IPS-18c (cell line): ENCODE data around the gene STARD3NL.

ENCODE experiments used
- H3K4me3 ChIP-seq: 2 replicates; pipeline ENCODE4 v1.7.0; 2013; ENCODE audit warnings: low read depth, mild to moderate bottlenecking, low read length, moderate library complexity; ENCODE audit not compliant: insufficient read depth
- H3K9me3 ChIP-seq: one replicate; pipeline ENCODE4 v1.6.1; 2013; ENCODE audit warnings: mild to moderate bottlenecking, low read length, moderate library complexity; ENCODE audit not compliant: control insufficient read depth, insufficient read depth

STARD3NL gene

DNA sequence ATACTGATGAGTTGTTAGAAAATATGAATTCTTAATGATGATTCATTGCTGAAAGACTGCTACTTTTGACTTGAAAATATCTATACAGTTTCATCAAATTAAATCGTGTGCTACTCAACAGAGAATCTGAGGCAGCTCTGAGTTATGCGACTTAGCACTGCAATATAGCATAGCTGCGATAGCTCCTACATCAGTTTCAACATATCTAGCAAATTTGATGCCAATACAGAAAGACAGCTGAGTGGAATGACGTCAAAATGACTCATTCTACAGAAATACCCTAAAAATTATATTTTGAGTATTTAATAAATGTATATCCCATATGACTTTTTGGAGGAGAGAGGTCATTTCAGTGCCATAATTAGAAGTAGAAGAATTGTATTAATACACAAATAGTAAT lies 96.4 kb downstream of the STARD3NL start:
- Histone ChIP-seq H3K4me3 (no peak overlapping the region), H3K9me3 (no peaks in the 10 kb centered on the region)

DNA sequence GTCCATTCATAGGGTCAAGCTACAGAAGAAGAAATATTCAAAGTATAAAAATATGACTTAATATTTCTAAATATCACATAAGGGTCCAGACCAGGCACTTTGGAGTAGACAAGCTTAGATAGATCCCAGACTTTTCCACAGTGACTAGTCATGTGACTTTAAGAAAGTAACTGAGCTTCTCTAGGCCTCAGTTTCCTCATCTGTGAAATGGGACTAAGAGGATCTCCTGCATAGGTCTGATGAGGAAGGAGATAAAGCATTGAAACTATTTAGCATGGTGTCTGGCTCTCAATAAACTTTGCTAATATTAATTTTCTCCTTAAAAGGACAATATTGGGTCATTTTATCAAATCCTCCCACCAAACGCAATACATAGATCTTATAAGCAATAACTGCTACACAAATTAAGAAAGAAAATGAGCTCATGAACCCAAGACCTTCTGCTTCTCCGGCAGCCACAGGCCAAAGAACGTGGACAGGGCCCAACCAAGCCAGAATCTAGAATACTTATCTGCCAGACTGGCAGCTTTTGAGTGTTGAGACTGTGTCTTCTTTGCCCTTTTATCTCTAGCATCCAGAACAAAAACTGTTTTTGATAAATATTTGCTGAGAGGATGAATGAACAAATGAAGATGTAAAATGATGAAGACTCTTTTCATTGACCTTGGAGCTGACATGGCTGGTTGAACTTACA lies 97.0 kb downstream of the STARD3NL start:
- Histone ChIP-seq H3K4me3 (no peak overlapping the region), H3K9me3 (no peaks in the 10 kb centered on the region)

DNA sequence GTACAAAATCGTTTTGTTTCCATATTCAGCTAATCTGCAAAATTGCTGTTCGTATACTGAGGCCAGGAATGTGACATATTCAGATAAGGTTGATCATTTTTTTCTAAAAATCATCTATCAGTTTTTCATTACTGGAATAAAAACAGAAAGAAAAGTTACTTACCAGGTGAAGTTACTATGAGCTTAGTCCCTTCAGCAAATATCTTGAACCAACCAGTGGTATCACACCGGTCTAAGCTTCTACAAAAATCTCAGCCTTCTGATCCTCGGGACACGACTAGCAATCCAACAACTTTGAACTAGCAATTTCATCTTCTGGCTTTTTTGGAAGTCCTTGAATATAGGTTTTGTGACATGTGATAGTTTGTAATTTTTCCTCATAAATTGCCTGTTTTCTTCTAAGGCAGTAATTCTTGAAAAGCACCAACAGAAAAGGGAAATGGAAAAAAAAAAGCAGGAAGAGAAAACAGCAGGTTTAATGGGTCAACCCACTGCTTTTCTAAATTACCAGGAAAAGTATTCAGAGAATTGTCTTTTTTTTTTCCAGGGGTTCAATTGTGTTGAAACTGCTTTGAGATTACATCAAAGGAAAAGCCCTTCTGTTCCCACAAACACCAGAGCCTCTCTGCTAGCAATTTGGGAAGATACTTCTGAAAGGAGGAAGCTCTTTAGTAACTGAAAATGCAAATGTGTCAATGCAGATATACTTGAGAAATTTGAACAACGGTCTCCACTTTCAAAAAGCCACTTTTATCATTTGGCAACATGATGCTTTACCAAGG lies 98.2 kb downstream of the STARD3NL start:
- H3K9me3 ChIP-seq: no peaks in the 10 kb centered on the region
- H3K4me3 ChIP-seq: no peak overlapping the region

DNA sequence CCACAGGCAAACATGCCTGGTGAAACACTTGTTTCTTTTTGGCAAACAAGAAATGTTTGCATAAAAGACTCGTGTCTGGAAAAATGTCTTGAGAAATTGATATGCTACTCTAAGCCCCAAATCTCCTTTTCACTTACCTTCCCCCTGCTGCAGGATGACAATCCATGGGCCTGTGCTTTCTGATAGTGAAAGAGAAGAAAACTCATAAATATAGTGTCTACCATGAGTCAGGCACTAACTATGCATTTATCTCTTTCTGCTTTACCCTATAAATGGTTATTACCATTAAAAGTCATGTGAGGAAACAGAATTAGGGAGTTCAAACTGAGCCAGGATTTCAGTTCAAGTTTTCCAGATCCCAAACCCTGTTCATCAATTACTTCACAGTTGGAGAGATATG lies 102.0 kb downstream of the STARD3NL start:
- Histone ChIP-seq H3K4me3 (no peak overlapping the region), H3K9me3 (peaks cover 2% of the 10 kb centered on the region)
